ENCODE measurements around the gene FNDC10.

DNA sequence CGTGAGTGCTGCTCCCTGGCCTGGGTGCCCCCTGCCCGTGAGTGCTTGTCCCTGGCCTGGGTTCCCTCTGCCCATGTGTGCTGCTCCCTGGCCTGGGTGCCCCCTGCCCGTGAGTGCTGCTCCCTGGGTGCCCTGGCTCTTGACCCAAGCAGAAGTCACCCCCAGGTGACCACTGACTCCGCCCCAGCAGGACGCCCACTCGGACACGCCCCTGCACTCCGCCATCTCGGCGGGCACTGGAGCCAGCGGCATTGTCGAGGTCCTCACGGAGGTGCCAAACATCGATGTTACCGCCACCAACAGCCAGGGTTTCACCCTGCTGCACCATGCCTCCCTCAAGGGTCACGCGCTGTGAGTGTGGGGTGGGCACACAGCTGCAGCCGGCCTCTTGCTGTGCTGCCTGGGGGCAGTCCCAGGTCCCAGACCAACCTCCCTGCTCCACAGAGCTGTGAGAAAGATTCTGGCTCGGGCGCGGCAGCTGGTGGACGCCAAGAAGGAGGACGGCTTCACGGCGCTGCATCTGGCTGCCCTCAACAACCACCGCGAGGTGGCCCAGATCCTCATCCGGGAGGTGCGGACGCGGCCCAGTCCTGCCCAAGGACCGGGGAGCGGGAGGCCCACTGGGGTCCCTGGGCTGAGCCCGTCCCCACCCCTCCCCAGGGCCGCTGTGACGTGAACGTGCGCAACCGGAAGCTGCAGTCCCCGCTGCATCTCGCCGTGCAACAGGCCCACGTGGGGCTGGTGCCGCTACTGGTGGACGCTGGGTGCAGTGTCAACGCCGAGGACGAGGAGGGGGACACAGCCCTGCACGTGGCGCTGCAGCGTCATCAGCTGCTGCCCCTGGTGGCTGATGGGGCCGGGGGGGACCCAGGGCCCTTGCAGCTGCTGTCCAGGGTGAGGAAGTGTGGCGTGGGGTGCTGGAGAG is 28.2 kb upstream of the FNDC10 start:
- TF ChIP-seq, protein P1, sequence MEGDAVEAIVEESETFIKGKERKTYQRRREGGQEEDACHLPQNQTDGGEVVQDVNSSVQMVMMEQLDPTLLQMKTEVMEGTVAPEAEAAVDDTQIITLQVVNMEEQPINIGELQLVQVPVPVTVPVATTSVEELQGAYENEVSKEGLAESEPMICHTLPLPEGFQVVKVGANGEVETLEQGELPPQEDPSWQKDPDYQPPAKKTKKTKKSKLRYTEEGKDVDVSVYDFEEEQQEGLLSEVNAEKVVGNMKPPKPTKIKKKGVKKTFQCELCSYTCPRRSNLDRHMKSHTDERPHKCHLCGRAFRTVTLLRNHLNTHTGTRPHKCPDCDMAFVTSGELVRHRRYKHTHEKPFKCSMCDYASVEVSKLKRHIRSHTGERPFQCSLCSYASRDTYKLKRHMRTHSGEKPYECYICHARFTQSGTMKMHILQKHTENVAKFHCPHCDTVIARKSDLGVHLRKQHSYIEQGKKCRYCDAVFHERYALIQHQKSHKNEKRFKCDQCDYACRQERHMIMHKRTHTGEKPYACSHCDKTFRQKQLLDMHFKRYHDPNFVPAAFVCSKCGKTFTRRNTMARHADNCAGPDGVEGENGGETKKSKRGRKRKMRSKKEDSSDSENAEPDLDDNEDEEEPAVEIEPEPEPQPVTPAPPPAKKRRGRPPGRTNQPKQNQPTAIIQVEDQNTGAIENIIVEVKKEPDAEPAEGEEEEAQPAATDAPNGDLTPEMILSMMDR (IDR thresholded peaks at IDR 0.05) = no peak
- TF ChIP-seq POLR2AphosphoS5 (IDR thresholded peaks at IDR 0.05) = no peak

All from upper lobe of left lung (tissue), 4 donors.